ENCODE data around the gene CDK14.

CDK14 gene

GRCh38 chr7:91140286-91140685, 544.2 kb downstream of the CDK14 start:
- no peak overlapping the region for H3K4me2 ChIP-seq (ENCODE audit: low read length)
- H4K20me1 ChIP-seq (ENCODE audit: insufficient read depth, low read length): no peaks in the 10 kb centered on the region

DNA sequence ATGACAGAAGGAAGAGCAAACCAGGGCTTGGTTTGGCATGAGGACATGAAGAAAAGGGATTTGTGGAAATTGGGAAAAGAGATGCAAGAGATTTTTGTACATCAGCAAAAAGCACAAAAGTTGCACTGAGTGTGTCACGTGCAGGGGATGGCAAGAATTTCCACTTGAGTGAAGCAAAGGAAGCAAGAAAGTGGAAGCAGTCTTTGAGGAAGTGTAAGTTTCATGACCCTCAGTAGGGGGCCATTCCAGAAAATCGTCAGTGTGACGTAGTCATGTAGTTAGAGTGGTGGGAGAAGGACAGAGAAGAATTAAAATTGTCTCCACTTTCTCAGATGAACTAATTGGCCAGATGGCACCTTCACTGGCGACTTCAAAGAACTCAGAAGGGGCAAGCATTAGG, 544.9 kb downstream of the CDK14 start:
- no peaks in the 10 kb centered on the region for H3K9me3 ChIP-seq (ENCODE audit: low read length)
- H3K4me2 ChIP-seq (ENCODE audit: low read length): no peak overlapping the region; the same call in 1 of the 2 replicates
- no peak overlapping the region for H3K4me3 ChIP-seq (ENCODE audit: low read depth, low read length, poor library complexity, severe bottlenecking)
- no peaks in the 10 kb centered on the region for H3K9me2 ChIP-seq (ENCODE audit: low read depth, low read length)
- H3K36me3 ChIP-seq (ENCODE audit: insufficient read depth, low read length): 0 out of 2 replicates have a peak, but pooled peaks cover 6% of the 10 kb centered on the region
- no peaks in the 10 kb centered on the region for H3K27me3 ChIP-seq (ENCODE audit: insufficient read depth, low read length)
- H3F3A ChIP-seq (ENCODE audit: insufficient read depth, low read length): no peaks in the 10 kb centered on the region
- peak overlapping the region; percentile 34 for H3K27ac ChIP-seq (ENCODE audit: low read depth, low read length, poor library complexity, severe bottlenecking)
- no peaks in the 10 kb centered on the region for H4K20me1 ChIP-seq (ENCODE audit: insufficient read depth, low read length)
- peaks cover 40% of the 10 kb centered on the region for H3K4me1 ChIP-seq (ENCODE audit: insufficient read depth, low read length, severe bottlenecking)
- H2AFZ ChIP-seq (ENCODE audit: low read length): no peak overlapping the region
- no peak overlapping the region for H3K9ac ChIP-seq (ENCODE audit: low read length)
- TF ChIP-seq EZH2 (IDR thresholded peaks at IDR 0.05; ENCODE audit: borderline replicate concordance, low read length): no peak
- no peak; the same call in 1 of the 2 replicates for TF ChIP-seq CTCF (IDR thresholded peaks at IDR 0.05; ENCODE audit: low read length)
- H3K79me2 ChIP-seq (ENCODE audit: insufficient read depth, low read length): no peaks in the 10 kb centered on the region

More at GRCh38 chr7:91140286-91140685, 544.2 kb downstream of the CDK14 start:
- H2AFZ ChIP-seq (ENCODE audit: low read length): no peak overlapping the region
- H3K27me3 ChIP-seq (ENCODE audit: insufficient read depth, low read length): no peaks in the 10 kb centered on the region
- H3F3A ChIP-seq (ENCODE audit: insufficient read depth, low read length): no peaks in the 10 kb centered on the region
- H3K79me2 ChIP-seq (ENCODE audit: insufficient read depth, low read length): no peaks in the 10 kb centered on the region
- H3K4me3 ChIP-seq (ENCODE audit: low read depth, low read length, poor library complexity, severe bottlenecking): no peak overlapping the region
- no peaks in the 10 kb centered on the region for H3K9me2 ChIP-seq (ENCODE audit: low read depth, low read length)
- no peak overlapping the region for H3K27ac ChIP-seq (ENCODE audit: low read depth, low read length, poor library complexity, severe bottlenecking)
- no peak overlapping the region for H3K9ac ChIP-seq (ENCODE audit: low read length)
- peaks cover 40% of the 10 kb centered on the region for H3K4me1 ChIP-seq (ENCODE audit: insufficient read depth, low read length, severe bottlenecking)
- H3K36me3 ChIP-seq (ENCODE audit: insufficient read depth, low read length): 0 out of 2 replicates have a peak, but pooled peaks cover 6% of the 10 kb centered on the region
- no peaks in the 10 kb centered on the region for H3K9me3 ChIP-seq (ENCODE audit: low read length)
- TF ChIP-seq CTCF (IDR thresholded peaks at IDR 0.05; ENCODE audit: low read length) (no peak), EZH2 (IDR thresholded peaks at IDR 0.05; ENCODE audit: borderline replicate concordance, low read length) (no peak)

GRCh38 chr7:91142743-91143142, 546.6 kb downstream of the CDK14 start:
- Histone ChIP-seq H3F3A (ENCODE audit: insufficient read depth, low read length) (no peaks in the 10 kb centered on the region), H3K36me3 (ENCODE audit: insufficient read depth, low read length) (0 out of 2 replicates have a peak, but pooled peaks cover 6% of the 10 kb centered on the region), H3K9ac (ENCODE audit: low read length) (no peak overlapping the region), H3K27ac (ENCODE audit: low read depth, low read length, poor library complexity, severe bottlenecking) (no peak overlapping the region), H3K9me3 (ENCODE audit: low read length) (no peaks in the 10 kb centered on the region), H3K9me2 (ENCODE audit: low read depth, low read length) (no peaks in the 10 kb centered on the region), H3K79me2 (ENCODE audit: insufficient read depth, low read length) (no peaks in the 10 kb centered on the region), H3K4me3 (ENCODE audit: low read depth, low read length, poor library complexity, severe bottlenecking) (no peak overlapping the region), H4K20me1 (ENCODE audit: insufficient read depth, low read length) (no peaks in the 10 kb centered on the region), H3K4me2 (ENCODE audit: low read length) (no peak overlapping the region), H2AFZ (ENCODE audit: low read length) (no peak overlapping the region), H3K4me1 (ENCODE audit: insufficient read depth, low read length, severe bottlenecking) (peaks cover 26% of the 10 kb centered on the region), H3K27me3 (ENCODE audit: insufficient read depth, low read length) (no peaks in the 10 kb centered on the region)
- no peak for TF ChIP-seq CTCF (IDR thresholded peaks at IDR 0.05; ENCODE audit: low read length)
- no peak for TF ChIP-seq EZH2 (IDR thresholded peaks at IDR 0.05; ENCODE audit: borderline replicate concordance, low read length)
